Measurements from ENCODE around the gene OASL. TPM values are rescaled to one million over a fixed set of nuclear protein-coding genes. Genes with fewer than 3 reads are reported as not detected.
"Not testable (repeated sequence)": the region's sequence is repeated elsewhere in the genome, so short reads cannot be mapped to it uniquely, and the experiment has no call there.

Gene OASL
- total RNA-seq, 1 donor from 2014 or later = 0.19 TPM

DNA sequence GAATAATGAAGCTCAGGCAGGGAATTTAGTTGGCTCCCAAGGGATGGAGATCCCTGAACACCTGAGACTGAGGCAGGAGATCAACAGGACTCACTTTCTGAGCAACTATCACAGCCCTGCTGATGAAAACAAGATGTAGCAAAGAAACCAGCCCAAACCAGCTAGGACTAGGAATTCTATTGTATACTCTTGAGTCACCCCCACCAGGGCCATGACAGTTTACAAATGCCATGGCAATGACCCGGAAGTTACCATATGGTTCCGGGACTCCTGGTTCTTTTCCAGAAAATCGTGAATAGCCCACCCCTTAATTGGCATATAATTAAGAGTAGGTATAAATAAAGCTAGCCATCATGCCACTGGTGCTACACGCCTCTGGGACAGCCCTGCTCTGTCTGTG, 46.0 kb upstream of the OASL start:
- H3K27ac Mint-ChIP-seq = no peak overlapping the region
- DNase-seq (ENCODE audit: extremely low spot score, unreplicated experiment) = no peak
- no peaks in the 10 kb centered on the region for H3K9me3 Mint-ChIP-seq
- H3K4me3 Mint-ChIP-seq = no peak overlapping the region
- H3K27me3 Mint-ChIP-seq = peaks cover 17% of the 10 kb centered on the region
- peaks cover 5% of the 10 kb centered on the region for H3K4me1 Mint-ChIP-seq (ENCODE audit: unreplicated experiment)
- TF ChIP-seq, protein P1, sequence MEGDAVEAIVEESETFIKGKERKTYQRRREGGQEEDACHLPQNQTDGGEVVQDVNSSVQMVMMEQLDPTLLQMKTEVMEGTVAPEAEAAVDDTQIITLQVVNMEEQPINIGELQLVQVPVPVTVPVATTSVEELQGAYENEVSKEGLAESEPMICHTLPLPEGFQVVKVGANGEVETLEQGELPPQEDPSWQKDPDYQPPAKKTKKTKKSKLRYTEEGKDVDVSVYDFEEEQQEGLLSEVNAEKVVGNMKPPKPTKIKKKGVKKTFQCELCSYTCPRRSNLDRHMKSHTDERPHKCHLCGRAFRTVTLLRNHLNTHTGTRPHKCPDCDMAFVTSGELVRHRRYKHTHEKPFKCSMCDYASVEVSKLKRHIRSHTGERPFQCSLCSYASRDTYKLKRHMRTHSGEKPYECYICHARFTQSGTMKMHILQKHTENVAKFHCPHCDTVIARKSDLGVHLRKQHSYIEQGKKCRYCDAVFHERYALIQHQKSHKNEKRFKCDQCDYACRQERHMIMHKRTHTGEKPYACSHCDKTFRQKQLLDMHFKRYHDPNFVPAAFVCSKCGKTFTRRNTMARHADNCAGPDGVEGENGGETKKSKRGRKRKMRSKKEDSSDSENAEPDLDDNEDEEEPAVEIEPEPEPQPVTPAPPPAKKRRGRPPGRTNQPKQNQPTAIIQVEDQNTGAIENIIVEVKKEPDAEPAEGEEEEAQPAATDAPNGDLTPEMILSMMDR (conservative IDR thresholded peaks at IDR 0.05) = no peak
- H3K36me3 Mint-ChIP-seq = no peaks in the 10 kb centered on the region

DNA sequence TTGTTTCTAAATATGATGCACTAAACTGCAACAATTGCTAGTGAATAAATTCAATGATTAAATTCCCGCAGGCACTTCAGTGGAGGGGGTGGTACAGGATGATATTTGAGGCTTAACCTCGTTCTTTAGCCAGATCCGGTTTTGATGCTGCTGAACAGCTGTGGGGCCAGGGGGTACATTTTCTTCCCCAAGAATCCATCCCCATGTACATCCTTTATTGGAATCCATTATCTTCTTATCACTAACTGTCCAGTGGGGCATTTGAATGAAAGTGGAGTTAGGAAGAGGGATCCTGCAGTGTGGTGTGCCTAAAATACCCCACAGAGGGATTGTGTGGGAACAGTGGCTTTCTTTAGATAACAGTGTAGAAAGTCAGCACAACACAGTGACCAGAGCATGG, 45.2 kb upstream of the OASL start:
- DNase-seq (ENCODE audit: extremely low spot score, unreplicated experiment) = no peak
- peaks cover 5% of the 10 kb centered on the region for H3K4me1 Mint-ChIP-seq (ENCODE audit: unreplicated experiment)
- TF ChIP-seq, protein P1 (conservative IDR thresholded peaks at IDR 0.05) = no peak
- H3K36me3 Mint-ChIP-seq = no peaks in the 10 kb centered on the region
- H3K27ac Mint-ChIP-seq = no peak overlapping the region
- H3K4me3 Mint-ChIP-seq = no peak overlapping the region
- H3K27me3 Mint-ChIP-seq = peaks cover 17% of the 10 kb centered on the region
- H3K9me3 Mint-ChIP-seq = no peaks in the 10 kb centered on the region

DNA sequence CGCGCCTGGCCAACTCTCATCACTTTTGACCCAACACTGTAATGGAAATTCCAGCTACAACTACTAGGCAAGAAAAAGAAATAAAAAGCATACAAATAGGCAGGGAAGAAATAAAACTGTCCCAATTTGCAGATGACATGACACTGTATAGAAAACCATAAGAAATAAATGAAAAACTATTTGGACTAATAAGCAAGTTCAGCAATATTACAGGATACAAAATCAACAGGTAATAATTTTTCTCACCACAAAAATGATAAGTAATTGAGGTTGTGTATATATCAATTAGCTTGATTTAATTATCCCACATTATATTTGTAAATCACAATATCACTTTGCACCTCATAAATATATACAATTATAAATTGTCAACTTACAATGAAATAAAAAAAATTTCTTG, 41.9 kb upstream of the OASL start:
- Mint-ChIP-seq H3K4me1 (ENCODE audit: unreplicated experiment) (peaks cover 5% of the 10 kb centered on the region), H3K36me3 (no peaks in the 10 kb centered on the region), H3K27ac (no peak overlapping the region), H3K4me3 (no peak overlapping the region), H3K27me3 (peaks cover 4% of the 10 kb centered on the region), H3K9me3 (no peaks in the 10 kb centered on the region)
- no peak for DNase-seq (ENCODE audit: extremely low spot score, unreplicated experiment)
- TF ChIP-seq, protein P1 (conservative IDR thresholded peaks at IDR 0.05) = no peak

DNA sequence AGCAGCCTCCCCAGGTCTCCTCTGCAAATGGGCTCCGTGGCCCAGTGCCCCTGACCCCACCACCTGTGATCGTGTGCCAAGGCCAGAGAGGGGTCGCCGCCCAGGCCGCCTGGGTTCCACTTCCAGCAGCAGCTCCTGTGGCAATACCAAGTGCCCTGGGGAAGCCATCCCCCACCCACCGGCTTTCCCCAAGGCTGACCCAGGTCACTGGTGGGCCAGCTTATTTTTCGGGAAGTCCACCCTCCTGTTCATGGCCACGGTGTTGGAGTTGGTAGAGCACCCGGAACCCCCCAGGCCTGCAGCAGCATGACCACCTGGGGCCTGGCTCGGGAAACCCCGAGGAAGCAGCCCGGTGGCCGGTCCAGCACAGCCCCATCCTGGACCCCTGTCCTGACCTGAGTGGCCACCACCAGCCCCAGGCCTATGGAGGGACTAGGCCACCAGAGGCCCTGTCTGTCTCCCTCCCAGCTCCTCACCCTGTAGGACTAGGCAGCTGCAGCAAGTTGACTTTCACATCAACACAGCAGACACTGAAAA, 40.8 kb upstream of the OASL start:
- TF ChIP-seq, protein P1 (conservative IDR thresholded peaks at IDR 0.05) = no peak
- Mint-ChIP-seq H3K36me3 (no peaks in the 10 kb centered on the region), H3K4me1 (ENCODE audit: unreplicated experiment) (peaks cover 4% of the 10 kb centered on the region), H3K27me3 (peaks cover 4% of the 10 kb centered on the region), H3K9me3 (no peaks in the 10 kb centered on the region), H3K27ac (no peak overlapping the region), H3K4me3 (no peak overlapping the region)
- DNase-seq (ENCODE audit: extremely low spot score, unreplicated experiment) = no peak

DNA sequence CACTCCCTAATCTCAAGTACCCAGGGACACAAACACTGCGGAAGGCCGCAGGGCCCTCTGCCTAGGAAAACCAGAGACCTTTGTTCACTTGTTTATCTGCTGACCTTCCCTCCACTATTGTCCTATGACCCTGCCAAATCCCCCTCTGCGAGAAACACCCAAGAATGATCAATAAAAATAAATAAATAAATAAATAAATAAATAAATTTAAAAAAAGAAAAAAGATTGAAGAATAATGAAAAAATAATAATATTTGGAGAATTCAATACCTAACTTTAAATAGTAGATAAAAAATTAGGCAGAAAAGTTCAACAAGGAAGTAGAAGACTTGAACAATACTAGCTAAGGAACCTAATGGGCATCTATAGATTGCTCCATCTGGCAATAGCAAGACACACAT, 38.4 kb upstream of the OASL start:
- not testable (repeated sequence) for H3K27me3 Mint-ChIP-seq; H3K36me3 Mint-ChIP-seq; H3K4me3 Mint-ChIP-seq; H3K4me1 Mint-ChIP-seq (ENCODE audit: unreplicated experiment); H3K27ac Mint-ChIP-seq; H3K9me3 Mint-ChIP-seq; DNase-seq (ENCODE audit: extremely low spot score, unreplicated experiment)

DNA sequence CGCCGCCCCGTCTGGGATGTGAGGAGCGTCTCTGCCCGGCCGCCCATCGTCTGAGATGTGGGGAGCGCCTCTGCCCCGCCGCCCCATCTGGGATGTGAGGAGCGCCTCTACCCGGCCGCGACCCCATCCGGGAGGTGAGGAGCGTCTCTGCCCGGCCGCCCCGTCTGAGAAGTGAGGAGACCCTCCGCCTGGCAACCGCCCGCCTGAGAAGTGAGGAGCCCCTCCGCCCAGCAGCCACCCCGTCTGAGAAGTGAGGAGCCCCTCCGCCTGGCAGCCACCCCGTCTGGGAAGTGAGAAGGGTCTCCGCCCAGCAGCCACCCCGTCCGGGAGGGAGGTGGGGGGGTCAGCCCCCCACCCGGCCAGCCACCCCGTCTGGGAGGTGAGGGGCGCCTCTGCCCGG, 36.9 kb upstream of the OASL start:
- not testable (repeated sequence) for H3K4me1 Mint-ChIP-seq (ENCODE audit: unreplicated experiment); H3K4me3 Mint-ChIP-seq; H3K27ac Mint-ChIP-seq; H3K27me3 Mint-ChIP-seq; DNase-seq (ENCODE audit: extremely low spot score, unreplicated experiment); H3K36me3 Mint-ChIP-seq; H3K9me3 Mint-ChIP-seq

DNA sequence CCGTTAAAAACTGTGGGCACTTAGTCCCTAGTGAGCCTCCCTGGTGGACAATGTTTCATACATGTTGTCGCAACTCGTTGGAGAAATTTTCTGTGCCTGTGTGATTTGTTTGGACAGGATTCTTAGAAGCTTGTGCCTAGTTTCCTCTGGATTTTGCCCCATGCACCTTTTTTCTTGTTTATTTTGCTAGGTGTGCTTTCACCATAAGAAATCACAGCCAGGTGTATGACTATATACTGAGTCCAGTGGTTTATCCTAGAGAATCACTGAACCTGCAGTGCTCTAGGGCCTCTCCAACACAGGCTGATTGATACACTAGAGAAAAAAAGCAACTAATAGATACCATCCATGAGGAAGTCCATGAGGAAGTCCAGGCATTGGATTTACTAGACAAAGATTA, 33.1 kb upstream of the OASL start:
- H3K27me3 Mint-ChIP-seq = no peaks in the 10 kb centered on the region
- H3K9me3 Mint-ChIP-seq = peaks cover 8% of the 10 kb centered on the region
- H3K4me3 Mint-ChIP-seq = no peak overlapping the region
- H3K4me1 Mint-ChIP-seq (ENCODE audit: unreplicated experiment) = no peaks in the 10 kb centered on the region
- DNase-seq (ENCODE audit: extremely low spot score, unreplicated experiment) = no peak
- H3K27ac Mint-ChIP-seq = no peak overlapping the region
- TF ChIP-seq, protein P1 (conservative IDR thresholded peaks at IDR 0.05) = no peak
- H3K36me3 Mint-ChIP-seq = no peaks in the 10 kb centered on the region

Measured in type B pancreatic cell (in vitro differentiated cells).